Type B pancreatic cell (in vitro differentiated cells): ENCODE data around the gene OSBPL3. TPM values are rescaled to one million over a fixed set of nuclear protein-coding genes. Genes with fewer than 3 reads are reported as not detected.

ENCODE experiments used
- DNase-seq: peaks from one replicate; pipeline ENCODE4 v3.0.0; 2021; ENCODE audit warnings: mixed read lengths; ENCODE audit not compliant: unreplicated experiment; ENCODE audit errors: extremely low spot score
- H3K27ac Mint-ChIP-seq: 2 replicates; pipeline ENCODE4 v1.8.0; 2021; ENCODE audit warnings: mild to moderate bottlenecking, mixed read lengths
- H3K27me3 Mint-ChIP-seq: 2 replicates; pipeline ENCODE4 v1.8.0; 2021; ENCODE audit warnings: mixed read lengths
- H3K36me3 Mint-ChIP-seq: 2 replicates; pipeline ENCODE4 v1.8.0; 2021; ENCODE audit warnings: mixed read lengths
- H3K4me1 Mint-ChIP-seq: one replicate; pipeline ENCODE4 v1.8.0; 2021; ENCODE audit warnings: mixed read lengths; ENCODE audit not compliant: unreplicated experiment
- H3K4me3 Mint-ChIP-seq: 2 replicates; pipeline ENCODE4 v1.8.0; 2021; ENCODE audit warnings: mild to moderate bottlenecking, mixed read lengths
- H3K9me3 Mint-ChIP-seq: 2 replicates; pipeline ENCODE4 v1.8.0; 2021; ENCODE audit warnings: mixed read lengths
- total RNA-seq: library from RNA; stranded (reverse); gene quantifications from 2 replicates; pipeline ENCODE4 v1.2.1, GENCODE V29; 2021; ENCODE audit warnings: low replicate concordance
- TF ChIP-seq, protein P1 (sequence below): fragments of 200-600 bp; sonication (generic); conservative IDR thresholded peaks from 2 replicates; pipeline ENCODE4 v1.5.0; 2021; ENCODE audit warnings: antibody characterized with exemption, mild to moderate bottlenecking

The OSBPL3 gene
- total RNA-seq, 1 donor from 2014 or later, result 18.3 TPM

DNA sequence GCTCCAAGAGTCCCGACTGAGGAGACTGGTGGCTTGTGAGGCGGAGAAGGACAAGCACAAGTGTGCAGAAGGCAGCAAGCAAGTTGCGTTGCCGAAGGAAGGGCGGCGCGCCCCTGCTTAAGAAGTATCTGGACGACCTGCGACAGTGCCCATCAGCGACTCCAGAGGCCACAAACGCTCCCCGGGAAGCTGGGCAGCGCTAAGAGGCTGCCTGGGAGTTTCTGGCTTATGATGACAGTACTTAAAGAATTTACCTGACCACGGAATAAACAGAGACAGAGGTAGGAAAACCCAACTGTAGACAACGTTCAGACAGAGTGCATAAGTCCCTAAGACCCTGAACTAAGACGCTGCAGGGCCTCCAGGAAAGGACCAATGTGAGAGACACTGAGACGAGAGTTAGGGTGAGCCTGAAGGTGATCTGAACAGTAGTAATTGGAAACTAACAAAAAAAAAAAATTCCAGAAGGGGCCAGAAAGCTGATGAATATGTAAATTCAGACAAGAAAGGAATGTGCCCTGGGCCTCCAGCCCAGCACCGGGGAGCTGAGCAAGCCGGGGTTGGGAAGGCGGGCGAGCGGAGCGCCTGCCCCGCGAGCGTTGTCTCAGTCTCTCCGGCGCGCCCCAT is 1.0 kb downstream of the OSBPL3 start:
- TF ChIP-seq, protein P1, sequence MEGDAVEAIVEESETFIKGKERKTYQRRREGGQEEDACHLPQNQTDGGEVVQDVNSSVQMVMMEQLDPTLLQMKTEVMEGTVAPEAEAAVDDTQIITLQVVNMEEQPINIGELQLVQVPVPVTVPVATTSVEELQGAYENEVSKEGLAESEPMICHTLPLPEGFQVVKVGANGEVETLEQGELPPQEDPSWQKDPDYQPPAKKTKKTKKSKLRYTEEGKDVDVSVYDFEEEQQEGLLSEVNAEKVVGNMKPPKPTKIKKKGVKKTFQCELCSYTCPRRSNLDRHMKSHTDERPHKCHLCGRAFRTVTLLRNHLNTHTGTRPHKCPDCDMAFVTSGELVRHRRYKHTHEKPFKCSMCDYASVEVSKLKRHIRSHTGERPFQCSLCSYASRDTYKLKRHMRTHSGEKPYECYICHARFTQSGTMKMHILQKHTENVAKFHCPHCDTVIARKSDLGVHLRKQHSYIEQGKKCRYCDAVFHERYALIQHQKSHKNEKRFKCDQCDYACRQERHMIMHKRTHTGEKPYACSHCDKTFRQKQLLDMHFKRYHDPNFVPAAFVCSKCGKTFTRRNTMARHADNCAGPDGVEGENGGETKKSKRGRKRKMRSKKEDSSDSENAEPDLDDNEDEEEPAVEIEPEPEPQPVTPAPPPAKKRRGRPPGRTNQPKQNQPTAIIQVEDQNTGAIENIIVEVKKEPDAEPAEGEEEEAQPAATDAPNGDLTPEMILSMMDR, result no peak
- DNase-seq, result no peak
- H3K9me3 Mint-ChIP-seq, result no peaks in the 10 kb centered on the region
- H3K4me1 Mint-ChIP-seq, result peaks cover 8% of the 10 kb centered on the region
- peak overlapping the region; percentile 87 for H3K27ac Mint-ChIP-seq
- peaks cover 66% of the 10 kb centered on the region for H3K27me3 Mint-ChIP-seq
- H3K36me3 Mint-ChIP-seq, result no peaks in the 10 kb centered on the region
- H3K4me3 Mint-ChIP-seq, result peak overlapping the region; percentile 92

DNA sequence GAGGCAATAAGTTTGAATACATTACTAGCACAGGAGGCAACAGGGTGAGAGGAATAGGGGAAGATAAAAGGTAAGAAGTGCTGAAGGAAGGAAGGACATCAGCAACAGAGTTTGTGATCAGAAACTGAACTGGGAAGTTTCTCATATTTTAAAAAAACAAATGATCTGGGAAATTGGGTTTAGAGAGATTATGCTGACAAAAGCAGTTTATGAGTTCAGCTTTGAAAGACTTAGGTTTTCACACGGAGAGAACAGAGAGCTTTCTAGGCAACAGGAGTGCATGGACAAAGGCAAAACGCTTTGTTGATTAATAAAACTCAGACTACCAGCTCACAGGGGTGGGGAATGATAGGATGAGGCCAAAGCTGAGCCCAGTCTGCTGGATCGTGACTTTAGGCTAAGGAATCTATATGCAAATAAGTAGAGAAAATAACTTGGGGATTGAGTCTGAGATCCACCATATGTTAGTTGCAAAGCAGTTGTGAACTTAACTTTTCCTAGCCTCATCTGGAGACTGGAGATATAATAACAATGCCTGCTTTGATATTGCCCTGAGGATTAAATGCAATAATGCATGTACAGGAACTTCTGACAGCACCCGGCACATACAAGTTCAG is 4.2 kb downstream of the OSBPL3 start:
- H3K27me3 Mint-ChIP-seq, result peaks cover 34% of the 10 kb centered on the region
- H3K36me3 Mint-ChIP-seq, result no peaks in the 10 kb centered on the region
- H3K9me3 Mint-ChIP-seq, result no peaks in the 10 kb centered on the region
- TF ChIP-seq, protein P1, result no peak
- H3K4me3 Mint-ChIP-seq, result peak overlapping the region; percentile 8
- no peak for DNase-seq
- H3K4me1 Mint-ChIP-seq, result peaks cover 13% of the 10 kb centered on the region
- H3K27ac Mint-ChIP-seq, result no peak overlapping the region

DNA sequence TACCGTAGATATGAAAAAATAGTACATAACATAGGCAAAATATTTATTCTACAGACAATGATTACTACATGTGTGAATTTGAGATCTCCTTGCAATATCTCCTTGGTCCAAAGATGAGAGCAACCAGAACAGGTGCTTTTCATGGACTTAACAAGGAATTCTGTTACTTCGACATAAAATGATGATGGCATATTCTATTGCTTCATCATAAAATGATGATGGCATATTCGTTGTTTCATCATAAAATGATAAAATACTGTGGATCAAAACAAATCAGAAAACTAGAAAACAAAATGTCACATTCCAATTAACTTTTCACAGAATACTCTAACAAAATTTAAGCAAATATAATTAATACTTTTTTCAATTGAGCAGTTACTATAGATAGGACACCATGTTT is 4.8 kb downstream of the OSBPL3 start:
- no peak for DNase-seq
- Mint-ChIP-seq H3K9me3 (no peaks in the 10 kb centered on the region), H3K4me3 (no peak overlapping the region), H3K27me3 (peaks cover 28% of the 10 kb centered on the region), H3K36me3 (no peaks in the 10 kb centered on the region), H3K27ac (no peak overlapping the region), H3K4me1 (peaks cover 14% of the 10 kb centered on the region)
- TF ChIP-seq, protein P1, result no peak

DNA sequence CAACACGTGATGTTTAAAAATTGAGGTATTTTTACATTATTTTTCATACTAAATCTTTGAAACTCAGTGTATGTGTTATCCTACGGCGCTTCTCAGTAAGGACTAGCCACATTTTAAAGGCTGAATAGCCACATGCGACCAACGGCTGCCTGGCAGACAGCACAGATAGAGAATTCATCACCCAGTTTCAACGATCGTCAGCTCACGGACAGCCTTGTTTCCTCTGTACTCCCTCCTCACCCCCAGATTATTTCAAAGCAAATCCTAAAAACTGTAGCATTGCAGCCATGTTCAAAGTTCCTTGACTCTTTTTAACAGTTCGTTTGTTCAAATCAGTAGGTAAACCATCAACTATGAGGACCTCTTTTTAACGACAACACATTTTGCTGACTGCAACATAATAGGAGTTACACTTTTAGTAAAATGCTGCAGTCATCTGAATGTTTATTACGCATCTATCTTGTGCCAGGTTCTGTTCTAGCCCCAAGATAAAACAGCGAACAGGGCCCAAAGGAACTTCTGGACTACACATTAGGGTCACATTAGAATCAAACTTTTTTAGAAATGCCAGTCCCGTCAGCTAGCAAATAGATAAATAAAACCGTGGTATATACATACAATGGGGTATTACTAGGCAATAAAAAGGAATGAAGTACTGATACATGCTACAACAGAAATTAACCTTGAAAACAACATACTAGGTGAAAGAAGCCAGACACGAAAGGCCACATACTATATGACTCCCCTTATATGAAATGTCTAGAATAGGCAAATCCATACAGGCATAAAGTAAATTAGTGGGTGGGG is 5.7 kb downstream of the OSBPL3 start:
- no peak overlapping the region for H3K4me3 Mint-ChIP-seq
- H3K27me3 Mint-ChIP-seq, result peaks cover 27% of the 10 kb centered on the region

DNA sequence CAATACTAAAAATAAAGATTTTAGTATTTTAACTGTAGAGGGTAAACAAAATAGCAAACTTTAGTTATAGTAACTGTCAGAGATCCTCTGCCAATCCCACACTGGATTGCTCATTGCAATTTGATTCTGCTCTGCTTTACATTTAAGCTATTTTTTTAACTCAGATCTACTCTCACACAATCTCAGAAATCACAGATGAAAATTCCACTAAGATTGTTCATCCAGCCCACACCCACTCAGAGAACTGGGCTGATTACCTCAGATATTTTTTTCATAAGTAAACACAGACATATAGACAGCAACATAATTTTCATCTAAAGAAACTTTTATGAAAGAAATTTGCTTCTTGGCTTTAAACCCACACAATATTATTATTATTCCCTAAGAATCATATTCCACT is 7.0 kb downstream of the OSBPL3 start:
- no peak for DNase-seq
- Mint-ChIP-seq H3K36me3 (no peaks in the 10 kb centered on the region), H3K27me3 (peaks cover 15% of the 10 kb centered on the region), H3K4me3 (no peak overlapping the region), H3K4me1 (peaks cover 14% of the 10 kb centered on the region), H3K9me3 (no peaks in the 10 kb centered on the region), H3K27ac (peak overlapping the region; percentile 71)
- TF ChIP-seq, protein P1, result no peak

More for the DNA sequence above, 5.7 kb downstream of the OSBPL3 start:
- Mint-ChIP-seq H3K4me1 (peaks cover 14% of the 10 kb centered on the region), H3K9me3 (no peaks in the 10 kb centered on the region), H3K36me3 (no peaks in the 10 kb centered on the region), H3K27ac (no peak overlapping the region)
- TF ChIP-seq, protein P1, result no peak
- DNase-seq, result no peak
